Measurements from ENCODE around the gene CCDC107.

The CCDC107 gene

GRCh38 chr9:35700942-35701341 lies 42.9 kb downstream of the CCDC107 start:
- no peaks in the 10 kb centered on the region for H3K36me3 Mint-ChIP-seq (ENCODE audit: low read depth)
- no peaks in the 10 kb centered on the region for H3K27me3 Mint-ChIP-seq
- no peak overlapping the region for H3K4me3 Mint-ChIP-seq
- no peak overlapping the region for H3K27ac Mint-ChIP-seq
- intact Hi-C loops (cut with micrococcal nuclease): no loop called here
- no peaks in the 10 kb centered on the region for H3K4me1 Mint-ChIP-seq (ENCODE audit: low read depth)
- no peaks in the 10 kb centered on the region for H3K9me3 Mint-ChIP-seq

GRCh38 chr9:35702696-35703095 lies 44.6 kb downstream of the CCDC107 start:
- Mint-ChIP-seq H3K9me3 (no peaks in the 10 kb centered on the region), H3K36me3 (ENCODE audit: low read depth) (no peaks in the 10 kb centered on the region), H3K4me1 (ENCODE audit: low read depth) (peaks cover 14% of the 10 kb centered on the region), H3K4me3 (no peak overlapping the region), H3K27ac (no peak overlapping the region), H3K27me3 (no peaks in the 10 kb centered on the region)
- intact Hi-C loops (cut with micrococcal nuclease): no loop called here

- Mint-ChIP-seq H3K4me1 (ENCODE audit: low read depth) (peaks cover 16% of the 10 kb centered on the region), H3K36me3 (ENCODE audit: low read depth) (no peaks in the 10 kb centered on the region), H3K27ac (no peak overlapping the region), H3K9me3 (no peaks in the 10 kb centered on the region), H3K4me3 (no peak overlapping the region), H3K27me3 (no peaks in the 10 kb centered on the region)
- intact Hi-C loops (cut with micrococcal nuclease): no loop called here
Observed at GRCh38 chr9:35703906-35704672, 46.0 kb downstream of the CCDC107 start.

- H3K4me1 Mint-ChIP-seq (ENCODE audit: low read depth): peaks cover 16% of the 10 kb centered on the region
- H3K9me3 Mint-ChIP-seq: no peaks in the 10 kb centered on the region
- H3K36me3 Mint-ChIP-seq (ENCODE audit: low read depth): no peaks in the 10 kb centered on the region
- H3K27ac Mint-ChIP-seq: no peak overlapping the region
- intact Hi-C loops (cut with micrococcal nuclease): no loop called here
- no peaks in the 10 kb centered on the region for H3K27me3 Mint-ChIP-seq
- H3K4me3 Mint-ChIP-seq: no peak overlapping the region
Observed at GRCh38 chr9:35705372-35705771, 47.3 kb downstream of the CCDC107 start.

GRCh38 chr9:35705836-35706430 lies 47.8 kb downstream of the CCDC107 start:
- H3K27ac Mint-ChIP-seq: no peak overlapping the region
- peaks cover 16% of the 10 kb centered on the region for H3K4me1 Mint-ChIP-seq (ENCODE audit: low read depth)
- H3K9me3 Mint-ChIP-seq: no peaks in the 10 kb centered on the region
- H3K36me3 Mint-ChIP-seq (ENCODE audit: low read depth): no peaks in the 10 kb centered on the region
- intact Hi-C loops (cut with micrococcal nuclease): no loop called here
- no peak overlapping the region for H3K4me3 Mint-ChIP-seq
- no peaks in the 10 kb centered on the region for H3K27me3 Mint-ChIP-seq

GRCh38 chr9:35706951-35707350 lies 48.9 kb downstream of the CCDC107 start:
- intact Hi-C loops (cut with micrococcal nuclease): no loop called here
- H3K27me3 Mint-ChIP-seq: no peaks in the 10 kb centered on the region
- peaks cover 16% of the 10 kb centered on the region for H3K4me1 Mint-ChIP-seq (ENCODE audit: low read depth)
- H3K27ac Mint-ChIP-seq: no peak overlapping the region
- H3K4me3 Mint-ChIP-seq: no peak overlapping the region
- H3K9me3 Mint-ChIP-seq: no peaks in the 10 kb centered on the region
- H3K36me3 Mint-ChIP-seq (ENCODE audit: low read depth): no peaks in the 10 kb centered on the region

- Mint-ChIP-seq H3K4me3 (no peak overlapping the region), H3K36me3 (ENCODE audit: low read depth) (no peaks in the 10 kb centered on the region), H3K4me1 (ENCODE audit: low read depth) (peaks cover 16% of the 10 kb centered on the region), H3K27ac (no peak overlapping the region), H3K9me3 (no peaks in the 10 kb centered on the region), H3K27me3 (no peaks in the 10 kb centered on the region)
- intact Hi-C loops (cut with micrococcal nuclease): no loop called here
Observed at GRCh38 chr9:35708146-35708545, 50.1 kb downstream of the CCDC107 start.

GRCh38 chr9:35710818-35711500 lies 52.9 kb downstream of the CCDC107 start:
- H3K36me3 Mint-ChIP-seq (ENCODE audit: low read depth): no peaks in the 10 kb centered on the region
- peaks cover 16% of the 10 kb centered on the region for H3K4me1 Mint-ChIP-seq (ENCODE audit: low read depth)
- H3K27ac Mint-ChIP-seq: no peak overlapping the region
- H3K27me3 Mint-ChIP-seq: no peaks in the 10 kb centered on the region
- intact Hi-C loops (cut with micrococcal nuclease): no loop called here
- H3K9me3 Mint-ChIP-seq: no peaks in the 10 kb centered on the region
- H3K4me3 Mint-ChIP-seq: no peak overlapping the region

Data from dendritic cell treated with granulocyte-macrophage colony-stimulating factor and Interleukin-4, amounts not matched to agents 40 ng/mL and 50 ng/mL, for 4 days (primary cell).